NB4 (cell line): ENCODE data around the gene ERBB4.

Experiments
- MAX ChIP-seq: IDR thresholded peaks from 2 replicates; pipeline ENCODE4 v1.6.1; 2011; ENCODE audit warnings: low read depth, low read length
- MYC ChIP-seq: IDR thresholded peaks from 2 replicates; pipeline ENCODE4 v1.6.1; 2011; ENCODE audit warnings: low read depth, low read length
- POLR2A ChIP-seq: IDR thresholded peaks from 2 replicates; pipeline ENCODE4 v1.6.1; 2011; ENCODE audit warnings: mild to moderate bottlenecking; ENCODE audit not compliant: insufficient read length; ENCODE audit errors: extremely low read depth
- TF ChIP-seq, protein P1 (sequence below): IDR thresholded peaks from one replicate; pipeline ENCODE4 v1.5.1; 2012; ENCODE audit warnings: low read depth, low read length

DNA sequence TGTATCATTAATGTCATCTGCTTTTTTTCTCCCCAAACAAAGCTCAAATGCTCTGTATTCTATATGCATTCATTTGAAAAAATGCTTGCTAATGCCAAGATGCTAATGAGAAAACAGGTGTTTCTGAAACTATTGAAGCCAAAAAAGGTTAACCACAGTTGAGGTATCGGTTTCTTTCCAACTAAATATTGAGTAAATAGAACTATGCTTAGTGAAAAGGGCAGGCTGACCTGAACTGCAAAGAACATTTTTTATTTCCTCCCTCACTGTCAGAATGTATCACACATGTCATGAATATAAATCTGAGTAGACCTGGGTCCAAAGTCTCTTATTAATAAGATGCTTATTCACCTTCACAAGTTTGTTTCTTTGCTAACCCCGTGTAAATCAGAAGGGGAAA, 1115.6 kb downstream of the ERBB4 start:
- TF ChIP-seq, protein P1, sequence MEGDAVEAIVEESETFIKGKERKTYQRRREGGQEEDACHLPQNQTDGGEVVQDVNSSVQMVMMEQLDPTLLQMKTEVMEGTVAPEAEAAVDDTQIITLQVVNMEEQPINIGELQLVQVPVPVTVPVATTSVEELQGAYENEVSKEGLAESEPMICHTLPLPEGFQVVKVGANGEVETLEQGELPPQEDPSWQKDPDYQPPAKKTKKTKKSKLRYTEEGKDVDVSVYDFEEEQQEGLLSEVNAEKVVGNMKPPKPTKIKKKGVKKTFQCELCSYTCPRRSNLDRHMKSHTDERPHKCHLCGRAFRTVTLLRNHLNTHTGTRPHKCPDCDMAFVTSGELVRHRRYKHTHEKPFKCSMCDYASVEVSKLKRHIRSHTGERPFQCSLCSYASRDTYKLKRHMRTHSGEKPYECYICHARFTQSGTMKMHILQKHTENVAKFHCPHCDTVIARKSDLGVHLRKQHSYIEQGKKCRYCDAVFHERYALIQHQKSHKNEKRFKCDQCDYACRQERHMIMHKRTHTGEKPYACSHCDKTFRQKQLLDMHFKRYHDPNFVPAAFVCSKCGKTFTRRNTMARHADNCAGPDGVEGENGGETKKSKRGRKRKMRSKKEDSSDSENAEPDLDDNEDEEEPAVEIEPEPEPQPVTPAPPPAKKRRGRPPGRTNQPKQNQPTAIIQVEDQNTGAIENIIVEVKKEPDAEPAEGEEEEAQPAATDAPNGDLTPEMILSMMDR, result no peak
- TF ChIP-seq MYC, result no peak
- no peak for TF ChIP-seq POLR2A
- no peak for TF ChIP-seq MAX
